Stimulated activated CD8-positive, alpha-beta memory T cell treated with anti-CD3 and anti-CD28 coated beads, Interleukin-2, amount 100 ng/mL, for 1 hour (primary cell): ENCODE data around the gene PTTG1.
"Not testable (repeated sequence)": the region's sequence is repeated elsewhere in the genome, so short reads cannot be mapped to it uniquely, and the experiment has no call there.

Experiments
- DNase-seq, 2 donors: peaks; one replicate each; pipeline ENCODE4 v3.0.0-alpha.2; 2020; ENCODE audit warnings: low read depth in 2 of 2

Gene PTTG1

GRCh38 chr5:160423099-160423498 is 1.4 kb downstream of the PTTG1 start:
- DNase-seq = no peak

- no peak for DNase-seq
Measured at GRCh38 chr5:160427607-160428006, 6.0 kb downstream of the PTTG1 start.

- no peak for DNase-seq
Measured at GRCh38 chr5:160432196-160432595, 10.5 kb downstream of the PTTG1 start.

GRCh38 chr5:160432787-160433186 is 11.1 kb downstream of the PTTG1 start:
- DNase-seq = no peak

- no peak for DNase-seq
Measured at GRCh38 chr5:160434022-160434531, 12.4 kb downstream of the PTTG1 start.

GRCh38 chr5:160435532-160435931 is 13.9 kb downstream of the PTTG1 start:
- DNase-seq = no peak

GRCh38 chr5:160436017-160436416 is 14.4 kb downstream of the PTTG1 start:
- DNase-seq = no peak

GRCh38 chr5:160436661-160437060 is 15.0 kb downstream of the PTTG1 start:
- DNase-seq = not testable (repeated sequence)

- DNase-seq = no peak
Measured at GRCh38 chr5:160437271-160437670, 15.6 kb downstream of the PTTG1 start.

- peak; percentile 19 to 26 for DNase-seq
Measured at GRCh38 chr5:160438316-160439204, 16.9 kb downstream of the PTTG1 start.

- DNase-seq = peak; percentile 78 to 84
Measured at GRCh38 chr5:160439205-160439600, 17.5 kb downstream of the PTTG1 start.

- no peak for DNase-seq
Measured at GRCh38 chr5:160441311-160441781, 19.7 kb downstream of the PTTG1 start.

GRCh38 chr5:160442824-160443431 is 21.3 kb downstream of the PTTG1 start:
- no peak for DNase-seq

- DNase-seq = no peak
Measured at GRCh38 chr5:160444407-160444806, 22.8 kb downstream of the PTTG1 start.

GRCh38 chr5:160445132-160445531 is 23.5 kb downstream of the PTTG1 start:
- no peak for DNase-seq

GRCh38 chr5:160445751-160446150 is 24.1 kb downstream of the PTTG1 start:
- no peak for DNase-seq

GRCh38 chr5:160448886-160449285 is 27.2 kb downstream of the PTTG1 start:
- no peak for DNase-seq

- DNase-seq = no peak
Measured at GRCh38 chr5:160449458-160449857, 27.8 kb downstream of the PTTG1 start.

- DNase-seq = no peak
Measured at GRCh38 chr5:160450164-160450932, 28.7 kb downstream of the PTTG1 start.

GRCh38 chr5:160451281-160451680 is 29.6 kb downstream of the PTTG1 start:
- no peak for DNase-seq

- DNase-seq = no peak
Measured at GRCh38 chr5:160452036-160452435, 30.4 kb downstream of the PTTG1 start.

- no peak for DNase-seq
Measured at GRCh38 chr5:160452795-160453194, 31.1 kb downstream of the PTTG1 start.
